ENCODE data around the gene SLC10A4.

Gene SLC10A4

DNA sequence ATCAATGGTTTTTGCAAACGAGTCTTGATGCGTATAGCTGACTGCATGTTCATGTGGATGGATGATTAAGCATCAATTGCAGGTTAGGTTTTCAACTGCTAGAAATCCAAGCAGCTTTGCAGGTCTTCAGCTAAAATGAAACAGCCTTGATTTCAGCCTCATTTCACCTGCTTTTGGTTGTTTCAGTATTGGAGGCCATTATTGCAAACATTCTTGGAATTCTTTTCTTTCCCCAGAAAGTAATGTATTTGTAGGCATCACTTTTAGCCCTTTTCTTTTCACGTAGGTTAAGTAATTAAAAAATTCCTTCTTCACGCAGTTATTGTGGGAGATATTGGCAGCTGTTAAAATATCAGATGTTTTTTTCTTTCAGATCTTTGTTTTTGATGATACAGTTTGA, 15.8 kb downstream of the SLC10A4 start:
- Histone ChIP-seq H3K4me1 (ENCODE audit: low read length) (peaks cover 22% of the 10 kb centered on the region), H3K9me3 (replicated peaks; ENCODE audit: insufficient read depth, low read length) (no peaks in the 10 kb centered on the region), H4K20me1 (ENCODE audit: insufficient read depth, low read length) (no peaks in the 10 kb centered on the region; the same call in 1 of the 2 replicates), H3K4me2 (ENCODE audit: low read depth, low read length) (peak overlapping the region; percentile 46; the same call in 1 of the 2 replicates), H3K9ac (ENCODE audit: low read length) (no peak overlapping the region), H2AFZ (ENCODE audit: low read length) (no peak overlapping the region), H3K79me2 (ENCODE audit: low read length) (no peaks in the 10 kb centered on the region), H3K36me3 (replicated peaks; ENCODE audit: insufficient read depth, low read length) (no peaks in the 10 kb centered on the region), H3K27me3 (replicated peaks; ENCODE audit: insufficient read depth, low read length) (no peaks in the 10 kb centered on the region), H3F3A (ENCODE audit: insufficient read depth, low read length) (peaks cover 14% of the 10 kb centered on the region), H3K9me2 (replicated peaks; ENCODE audit: insufficient read depth, low read length) (no peaks in the 10 kb centered on the region), H3K27ac (ENCODE audit: low read length) (no peak overlapping the region), H3K4me3 (ENCODE audit: low read length) (no peak overlapping the region)
- no peak for DNase-seq
- TF ChIP-seq EZH2phosphoT487 (IDR thresholded peaks at IDR 0.05; ENCODE audit: low read length) (no peak), EZH2 (optimal IDR thresholded peaks at IDR 0.05; ENCODE audit: low read depth, low read length) (no peak)
- TF ChIP-seq, protein P1, sequence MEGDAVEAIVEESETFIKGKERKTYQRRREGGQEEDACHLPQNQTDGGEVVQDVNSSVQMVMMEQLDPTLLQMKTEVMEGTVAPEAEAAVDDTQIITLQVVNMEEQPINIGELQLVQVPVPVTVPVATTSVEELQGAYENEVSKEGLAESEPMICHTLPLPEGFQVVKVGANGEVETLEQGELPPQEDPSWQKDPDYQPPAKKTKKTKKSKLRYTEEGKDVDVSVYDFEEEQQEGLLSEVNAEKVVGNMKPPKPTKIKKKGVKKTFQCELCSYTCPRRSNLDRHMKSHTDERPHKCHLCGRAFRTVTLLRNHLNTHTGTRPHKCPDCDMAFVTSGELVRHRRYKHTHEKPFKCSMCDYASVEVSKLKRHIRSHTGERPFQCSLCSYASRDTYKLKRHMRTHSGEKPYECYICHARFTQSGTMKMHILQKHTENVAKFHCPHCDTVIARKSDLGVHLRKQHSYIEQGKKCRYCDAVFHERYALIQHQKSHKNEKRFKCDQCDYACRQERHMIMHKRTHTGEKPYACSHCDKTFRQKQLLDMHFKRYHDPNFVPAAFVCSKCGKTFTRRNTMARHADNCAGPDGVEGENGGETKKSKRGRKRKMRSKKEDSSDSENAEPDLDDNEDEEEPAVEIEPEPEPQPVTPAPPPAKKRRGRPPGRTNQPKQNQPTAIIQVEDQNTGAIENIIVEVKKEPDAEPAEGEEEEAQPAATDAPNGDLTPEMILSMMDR (IDR thresholded peaks at IDR 0.05; ENCODE audit: low read length): no peak

DNA sequence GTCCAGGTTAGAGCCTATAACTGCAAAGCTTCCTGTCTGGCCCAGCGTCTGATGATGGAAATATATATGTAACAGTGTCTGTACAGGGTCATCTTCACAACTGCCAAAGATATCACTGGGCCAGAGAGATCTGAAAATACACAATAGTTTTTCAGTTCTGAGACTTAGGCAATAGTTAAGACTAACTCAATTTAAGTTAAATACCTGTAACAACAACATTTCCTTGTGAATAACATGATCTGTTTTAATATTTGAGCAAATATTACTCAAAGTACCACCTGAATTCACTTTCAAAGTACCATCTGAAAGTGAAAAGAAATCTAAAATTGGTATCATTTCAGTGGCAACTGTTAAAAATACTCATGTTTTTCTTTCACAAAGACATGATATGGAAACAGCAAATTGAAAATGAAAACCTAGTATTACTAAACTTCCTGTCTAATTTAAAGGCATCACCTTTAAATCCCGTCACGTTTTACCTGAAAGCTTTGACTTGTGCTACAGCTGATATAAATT, 16.5 kb downstream of the SLC10A4 start:
- H3K79me2 ChIP-seq (ENCODE audit: low read length): no peaks in the 10 kb centered on the region
- peak overlapping the region; percentile 46; the same call in 1 of the 2 replicates for H3K4me2 ChIP-seq (ENCODE audit: low read depth, low read length)
- no peaks in the 10 kb centered on the region for H3K36me3 ChIP-seq (replicated peaks; ENCODE audit: insufficient read depth, low read length)
- H3K9ac ChIP-seq (ENCODE audit: low read length): no peak overlapping the region
- no peaks in the 10 kb centered on the region; the same call in 1 of the 2 replicates for H4K20me1 ChIP-seq (ENCODE audit: insufficient read depth, low read length)
- H3K9me2 ChIP-seq (replicated peaks; ENCODE audit: insufficient read depth, low read length): no peaks in the 10 kb centered on the region
- DNase-seq: peak; percentile 70
- no peak overlapping the region for H2AFZ ChIP-seq (ENCODE audit: low read length)
- H3K4me3 ChIP-seq (ENCODE audit: low read length): no peak overlapping the region
- H3K27me3 ChIP-seq (replicated peaks; ENCODE audit: insufficient read depth, low read length): no peaks in the 10 kb centered on the region
- TF ChIP-seq, protein P1 (IDR thresholded peaks at IDR 0.05; ENCODE audit: low read length): no peak
- TF ChIP-seq EZH2 (optimal IDR thresholded peaks at IDR 0.05; ENCODE audit: low read depth, low read length) (no peak), EZH2phosphoT487 (IDR thresholded peaks at IDR 0.05; ENCODE audit: low read length) (peak; percentile 86; the same call in 1 of the 2 replicates)
- H3K4me1 ChIP-seq (ENCODE audit: low read length): peaks cover 29% of the 10 kb centered on the region
- peaks cover 19% of the 10 kb centered on the region for H3F3A ChIP-seq (ENCODE audit: insufficient read depth, low read length)
- no peak overlapping the region; the same call in 1 of the 2 replicates for H3K27ac ChIP-seq (ENCODE audit: low read length)
- H3K9me3 ChIP-seq (replicated peaks; ENCODE audit: insufficient read depth, low read length): no peaks in the 10 kb centered on the region

DNA sequence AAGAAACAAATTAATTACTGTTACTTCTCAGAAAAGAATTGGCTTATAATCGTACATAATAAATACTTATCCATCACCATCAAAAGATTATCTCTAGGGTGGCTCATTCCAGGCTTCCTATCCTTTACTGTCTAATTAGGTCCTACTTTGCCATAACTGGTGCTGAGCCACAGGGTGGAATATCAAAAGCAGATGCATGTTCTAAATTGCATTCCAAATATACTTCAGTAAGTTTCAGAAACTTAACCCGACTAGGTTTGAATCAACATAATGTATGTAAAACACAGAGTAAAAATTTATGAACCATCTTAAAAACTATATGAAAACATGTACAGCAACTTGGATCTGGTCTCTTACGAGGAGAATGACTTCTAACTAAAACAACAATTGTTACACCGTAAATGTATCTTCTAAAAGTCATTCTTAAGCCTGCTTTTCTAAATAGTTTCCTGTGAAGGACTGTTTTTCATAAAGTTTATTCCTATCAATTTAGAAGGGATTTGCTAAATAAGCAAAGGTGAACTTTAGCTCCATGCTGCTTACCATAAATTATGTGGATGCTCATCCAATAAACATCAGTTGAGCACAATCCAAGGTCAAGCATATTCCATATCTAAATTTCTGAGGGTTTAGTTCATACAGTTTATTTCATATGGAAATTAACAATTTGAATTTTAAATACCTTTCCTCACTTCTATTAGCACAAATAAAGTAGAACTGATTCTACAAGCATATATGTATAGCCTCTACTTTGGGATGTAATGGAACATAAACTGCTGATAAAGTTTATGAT, 20.3 kb downstream of the SLC10A4 start:
- DNase-seq: no peak
- Histone ChIP-seq H2AFZ (ENCODE audit: low read length) (no peak overlapping the region), H3K9me3 (replicated peaks; ENCODE audit: insufficient read depth, low read length) (no peaks in the 10 kb centered on the region), H3F3A (ENCODE audit: insufficient read depth, low read length) (peaks cover 22% of the 10 kb centered on the region), H3K36me3 (replicated peaks; ENCODE audit: insufficient read depth, low read length) (no peaks in the 10 kb centered on the region), H3K79me2 (ENCODE audit: low read length) (no peaks in the 10 kb centered on the region), H4K20me1 (ENCODE audit: insufficient read depth, low read length) (no peaks in the 10 kb centered on the region), H3K4me1 (ENCODE audit: low read length) (peaks cover 31% of the 10 kb centered on the region), H3K27me3 (replicated peaks; ENCODE audit: insufficient read depth, low read length) (no peaks in the 10 kb centered on the region), H3K9me2 (replicated peaks; ENCODE audit: insufficient read depth, low read length) (no peaks in the 10 kb centered on the region), H3K4me2 (ENCODE audit: low read depth, low read length) (peak overlapping the region; percentile 47), H3K9ac (ENCODE audit: low read length) (no peak overlapping the region), H3K27ac (ENCODE audit: low read length) (no peak overlapping the region), H3K4me3 (ENCODE audit: low read length) (no peak overlapping the region)
- no peak for TF ChIP-seq EZH2phosphoT487 (IDR thresholded peaks at IDR 0.05; ENCODE audit: low read length)
- no peak for TF ChIP-seq EZH2 (optimal IDR thresholded peaks at IDR 0.05; ENCODE audit: low read depth, low read length)
- TF ChIP-seq, protein P1 (IDR thresholded peaks at IDR 0.05; ENCODE audit: low read length): no peak
